Endodermal cell (in vitro differentiated cells): ENCODE data around the gene LRRC3. TPM values are rescaled to one million over a fixed set of nuclear protein-coding genes. Genes with fewer than 3 reads are reported as not detected.

Experiments
- DNase-seq: peaks from one replicate; pipeline ENCODE4 v3.0.0-alpha.2; 2017
- H3K27ac ChIP-seq: 2 replicates; pipeline ENCODE4 v1.5.1; 2013; ENCODE audit warnings: mild to moderate bottlenecking, low read depth, low read length, moderate library complexity
- H3K27me3 ChIP-seq: 2 replicates; pipeline ENCODE4 v1.6.1; 2013; ENCODE audit warnings: mild to moderate bottlenecking, low read length, moderate library complexity; ENCODE audit not compliant: insufficient read depth, control insufficient read depth, poor library complexity, severe bottlenecking
- H3K36me3 ChIP-seq: 2 replicates; pipeline ENCODE4 v1.7.0; 2013; ENCODE audit warnings: mild to moderate bottlenecking, low read length, moderate library complexity; ENCODE audit not compliant: control insufficient read depth, insufficient read depth
- H3K4me1 ChIP-seq: one replicate; pipeline ENCODE4 v1.7.0; 2013; ENCODE audit warnings: low read length; ENCODE audit not compliant: control insufficient read depth, insufficient read depth
- H3K4me3 ChIP-seq: 2 replicates; pipeline ENCODE4 v1.5.1; 2013; ENCODE audit warnings: mild to moderate bottlenecking, low read length, moderate library complexity
- H3K9ac ChIP-seq: 2 replicates; pipeline ENCODE4 v1.6.1; 2013; ENCODE audit warnings: mild to moderate bottlenecking, low read length, moderate library complexity; ENCODE audit not compliant: poor library complexity, severe bottlenecking; ENCODE audit errors: extremely low read depth
- H3K9me3 ChIP-seq: 2 replicates; pipeline ENCODE4 v1.6.1; 2013; ENCODE audit warnings: mild to moderate bottlenecking, low read length, moderate library complexity; ENCODE audit not compliant: control insufficient read depth
- H3K27ac Mint-ChIP-seq: 2 replicates; pipeline ENCODE4 v1.8.0; 2020; ENCODE audit warnings: mixed read lengths
- H3K27me3 Mint-ChIP-seq: 2 replicates; pipeline ENCODE4 v1.8.0; 2021; ENCODE audit warnings: mild to moderate bottlenecking, mixed read lengths; ENCODE audit not compliant: insufficient read depth
- H3K36me3 Mint-ChIP-seq: 2 replicates; pipeline ENCODE4 v1.8.0; 2020; ENCODE audit warnings: low read depth, mixed read lengths
- H3K4me1 Mint-ChIP-seq: 2 replicates; pipeline ENCODE4 v1.8.0; 2020; ENCODE audit warnings: mixed read lengths
- H3K4me3 Mint-ChIP-seq: 2 replicates; pipeline ENCODE4 v1.8.0; 2020; ENCODE audit warnings: mild to moderate bottlenecking, moderate library complexity, mixed read lengths
- H3K9me3 Mint-ChIP-seq: 2 replicates; pipeline ENCODE4 v1.8.0; 2020; ENCODE audit warnings: mild to moderate bottlenecking, mixed read lengths
- WGBS, 2 experiments: methylation state at CpG; one replicate each; pipeline versions ENCODE4 v1.1.5 to v1.1.7; 2013; ENCODE audit warnings: missing lambda C conversion rate in 2 of 2, mixed read lengths in 1 of 2; ENCODE audit not compliant: insufficient coverage in 1 of 2, insufficient read length in 1 of 2; 5-methylcytosine and 5-hydroxymethylcytosine counted together
- total RNA-seq, 2 donors: library from RNA; stranded (reverse); fragmentation: NEBNext Ultra II Directional in 1 of 2; extraction: Animal tissue kit (Norgen Biotek cat#: 25700) in 1 of 2; gene quantifications; 2 replicates in 1 of 2; 3 replicates in 1 of 2; pipeline ENCODE4 v1.2.1, GENCODE V29; 2021
- TF ChIP-seq, protein P1 (sequence below): fragments of 200-600 bp; sonication (generic); conservative IDR thresholded peaks from 2 replicates; pipeline ENCODE4 v1.5.0; 2021; ENCODE audit warnings: antibody characterized with exemption, mild to moderate bottlenecking

The LRRC3 gene
- total RNA-seq, 2 donors from 2014 or later, result 14.1 to 16.5 TPM

DNA sequence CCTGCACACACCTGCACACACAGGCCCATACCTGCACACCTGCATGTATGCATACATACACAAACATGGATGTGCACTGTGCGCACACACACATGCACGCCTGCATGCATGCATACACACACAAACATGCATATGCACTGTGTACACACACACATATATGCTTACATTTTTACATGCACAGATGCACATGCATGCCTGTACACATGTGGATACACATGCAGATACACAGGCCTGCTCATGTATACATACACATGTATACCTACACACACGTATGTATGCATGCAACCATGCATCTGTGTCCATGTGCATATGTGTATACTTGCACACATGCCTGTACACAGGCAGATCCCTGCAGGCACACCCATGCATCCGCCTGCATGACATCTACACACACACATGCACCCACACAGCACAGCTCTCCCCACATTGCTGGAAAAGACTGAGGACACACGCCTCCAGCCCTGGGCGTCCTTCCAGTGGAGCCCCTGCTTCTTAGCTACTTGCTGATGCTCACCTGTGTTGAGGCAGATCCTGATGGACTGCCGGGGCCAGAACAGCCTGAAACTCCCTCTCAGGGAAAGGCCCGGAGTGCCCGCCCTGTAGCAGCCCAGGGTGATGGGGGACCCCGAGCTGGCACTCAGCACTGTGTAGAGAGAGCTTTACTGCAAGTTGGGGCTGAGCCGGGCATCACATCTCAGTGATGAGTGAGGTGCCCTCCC, 56.1 kb downstream of the LRRC3 start:
- H3K4me3 Mint-ChIP-seq, result no peak overlapping the region
- H3K27ac Mint-ChIP-seq, result no peak overlapping the region
- DNase-seq, result no peak

More for the DNA sequence above, 56.1 kb downstream of the LRRC3 start:
- Histone ChIP-seq H3K36me3 (no peaks in the 10 kb centered on the region), H3K27ac (no peak overlapping the region), H3K9ac (no peak overlapping the region), H3K4me1 (no peaks in the 10 kb centered on the region), H3K9me3 (no peaks in the 10 kb centered on the region), H3K4me3 (no peak overlapping the region), H3K27me3 (no peaks in the 10 kb centered on the region)
- H3K27me3 Mint-ChIP-seq, result no peaks in the 10 kb centered on the region
- peaks cover 3% of the 10 kb centered on the region for H3K36me3 Mint-ChIP-seq
- WGBS, 2 experiments, result 89 to 94% methylated on average over 7 to 11 of the region's 11 CpGs
- TF ChIP-seq, protein P1, sequence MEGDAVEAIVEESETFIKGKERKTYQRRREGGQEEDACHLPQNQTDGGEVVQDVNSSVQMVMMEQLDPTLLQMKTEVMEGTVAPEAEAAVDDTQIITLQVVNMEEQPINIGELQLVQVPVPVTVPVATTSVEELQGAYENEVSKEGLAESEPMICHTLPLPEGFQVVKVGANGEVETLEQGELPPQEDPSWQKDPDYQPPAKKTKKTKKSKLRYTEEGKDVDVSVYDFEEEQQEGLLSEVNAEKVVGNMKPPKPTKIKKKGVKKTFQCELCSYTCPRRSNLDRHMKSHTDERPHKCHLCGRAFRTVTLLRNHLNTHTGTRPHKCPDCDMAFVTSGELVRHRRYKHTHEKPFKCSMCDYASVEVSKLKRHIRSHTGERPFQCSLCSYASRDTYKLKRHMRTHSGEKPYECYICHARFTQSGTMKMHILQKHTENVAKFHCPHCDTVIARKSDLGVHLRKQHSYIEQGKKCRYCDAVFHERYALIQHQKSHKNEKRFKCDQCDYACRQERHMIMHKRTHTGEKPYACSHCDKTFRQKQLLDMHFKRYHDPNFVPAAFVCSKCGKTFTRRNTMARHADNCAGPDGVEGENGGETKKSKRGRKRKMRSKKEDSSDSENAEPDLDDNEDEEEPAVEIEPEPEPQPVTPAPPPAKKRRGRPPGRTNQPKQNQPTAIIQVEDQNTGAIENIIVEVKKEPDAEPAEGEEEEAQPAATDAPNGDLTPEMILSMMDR, result no peak
- H3K4me1 Mint-ChIP-seq, result no peaks in the 10 kb centered on the region
- no peaks in the 10 kb centered on the region for H3K9me3 Mint-ChIP-seq

Other genes starting within 250 kb of the LRRC3 start
- gene ICOSLG, start 214.6 kb upstream of the LRRC3 start, total RNA-seq, result 1 to 10 TPM; 5.3 to 5.8 TPM
- gene DNMT3L, start 193.6 kb upstream of the LRRC3 start, total RNA-seq, result 1 to 10 TPM in 1 of 2 donors, not detected in 1; 1.3 TPM
- gene AIRE, start 169.6 kb upstream of the LRRC3 start, total RNA-seq, result 1 to 10 TPM; 1.2 to 2.7 TPM
- gene PFKL, start 155.5 kb upstream of the LRRC3 start, total RNA-seq, result 100 to 1,000 TPM; 195 to 198 TPM
- gene CFAP410, start 116.1 kb upstream of the LRRC3 start, total RNA-seq, result 10 to 100 TPM; 33.1 to 35.7 TPM
- 10 to 100 TPM in 1 of 2 donors, 1 to 10 TPM in 1; 1.6 to 12.5 TPM for gene TRPM2, start 101.9 kb upstream of the LRRC3 start, total RNA-seq
- gene KRTAP10-1, start 84.7 kb downstream of the LRRC3 start, total RNA-seq, result not detected
- gene KRTAP10-2, start 96.0 kb downstream of the LRRC3 start, total RNA-seq, result not detected
- gene KRTAP10-3, start 103.3 kb downstream of the LRRC3 start, total RNA-seq, result not detected
- not detected for gene KRTAP10-4, start 118.2 kb downstream of the LRRC3 start, total RNA-seq
- gene KRTAP10-5, start 125.1 kb downstream of the LRRC3 start, total RNA-seq, result not detected
- not detected for gene KRTAP10-6, start 137.0 kb downstream of the LRRC3 start, total RNA-seq
- gene KRTAP10-7, start 145.1 kb downstream of the LRRC3 start, total RNA-seq, result not detected
- not detected for gene KRTAP10-8, start 156.6 kb downstream of the LRRC3 start, total RNA-seq
- not detected for gene KRTAP10-9, start 171.6 kb downstream of the LRRC3 start, total RNA-seq
- gene KRTAP10-10, start 181.8 kb downstream of the LRRC3 start, total RNA-seq, result not detected
- gene KRTAP10-11, start 190.9 kb downstream of the LRRC3 start, total RNA-seq, result not detected
- not detected for gene KRTAP12-4, start 199.1 kb downstream of the LRRC3 start, total RNA-seq
- gene KRTAP12-3, start 202.4 kb downstream of the LRRC3 start, total RNA-seq, result not detected
- gene KRTAP12-2, start 211.4 kb downstream of the LRRC3 start, total RNA-seq, result not detected
- gene KRTAP12-1, start 226.7 kb downstream of the LRRC3 start, total RNA-seq, result not detected
- not detected for gene KRTAP10-12, start 241.7 kb downstream of the LRRC3 start, total RNA-seq